Activated CD4-positive, alpha-beta memory T cell treated with anti-CD3 and anti-CD28 coated beads for 36 hours (primary cell): ENCODE measurements around the gene GPR161. TPM values are rescaled to one million over a fixed set of nuclear protein-coding genes. Genes with fewer than 3 reads are reported as not detected.
"Not testable (repeated sequence)": the region's sequence is repeated elsewhere in the genome, so short reads cannot be mapped to it uniquely, and the experiment has no call there.

ENCODE experiments used
- CTCF ChIA-PET: fragments of 350-600 bp; sonication (Branson Sonifier 250); formaldehyde crosslinking; loops from one replicate; lab custom pipeline; 2021; ENCODE audit warnings: antibody characterized with exemption, inconsistent platforms; lab: Charles Lee
- POLR2A ChIA-PET: fragments of 350-600 bp; sonication (Branson Sonifier 250); formaldehyde crosslinking; loops from one replicate; lab custom pipeline; 2021; ENCODE audit warnings: antibody characterized with exemption; lab: Charles Lee
- DNase-seq: peaks from one replicate; pipeline ENCODE4 v3.0.0-alpha.2; 2020
- H3K27ac Mint-ChIP-seq: one replicate; pipeline ENCODE4 v1.8.0; 2021; ENCODE audit warnings: mixed read lengths
- H3K27me3 Mint-ChIP-seq: one replicate; pipeline ENCODE4 v1.8.0; 2021; ENCODE audit warnings: mixed read lengths
- H3K36me3 Mint-ChIP-seq: one replicate; pipeline ENCODE4 v1.8.0; 2021; ENCODE audit warnings: mixed read lengths
- H3K4me1 Mint-ChIP-seq: one replicate; pipeline ENCODE4 v1.8.0; 2021; ENCODE audit warnings: low read depth, mixed read lengths
- H3K4me3 Mint-ChIP-seq: one replicate; pipeline ENCODE4 v1.8.0; 2021; ENCODE audit warnings: mild to moderate bottlenecking, mixed read lengths
- H3K9me3 Mint-ChIP-seq: one replicate; pipeline ENCODE4 v1.8.0; 2021; ENCODE audit warnings: mixed read lengths
- intact Hi-C: fragments of 100-400 bp; cut with micrococcal nuclease; formaldehyde crosslinking; loops from one replicate; pipeline ENCODE4 v1.15.1; 2023
- total RNA-seq, 2 experiments: library from RNA; stranded (reverse); gene quantifications; one replicate each; pipeline ENCODE4 v1.2.3, GENCODE V29; 2021

GPR161 gene
- under 1 TPM; 0.88 to 0.97 TPM for total RNA-seq

- CTCF ChIA-PET, result interaction anchor here (1.1 kb wide), 1 partner anchor 8 kb away, joined by 4 read pairs; no protein-coding TSS in a partner anchor
- peak; percentile 41 for DNase-seq
- Mint-ChIP-seq H3K4me1 (peaks cover 43% of the 10 kb centered on the region), H3K9me3 (no peaks in the 10 kb centered on the region), H3K27ac (no peak within 1 kb of the TSS), H3K4me3 (peak within 1 kb of the TSS; percentile 75), H3K27me3 (peaks cover 28% of the 10 kb centered on the region), H3K36me3 (peaks cover 2% of the 10 kb centered on the region)
- POLR2A ChIA-PET, result no interaction called here
- intact Hi-C loops, result no loop called here
Measured at GRCh38 chr1:168136709-168137514, at the start of gene GPR161. Gene GPR161, minus strand, starts transcription at chr1:168136930. Its CDS starts 32,080 bp downstream, at chr1:168104850.

- H3K27me3 Mint-ChIP-seq, H3K36me3 Mint-ChIP-seq, H3K4me3 Mint-ChIP-seq, intact Hi-C loops, H3K27ac Mint-ChIP-seq, DNase-seq, H3K9me3 Mint-ChIP-seq: not testable (repeated sequence)
- CTCF ChIA-PET, result interaction anchor here (2.8 kb wide), 1 partner anchor 54 kb away, joined by 13 read pairs; no protein-coding TSS in a partner anchor
- POLR2A ChIA-PET, result interaction anchor here (0.6 kb wide), 1 partner anchor 233 kb away, joined by 3 read pairs; no protein-coding TSS in a partner anchor
- H3K4me1 Mint-ChIP-seq, result peaks cover 11% of the 10 kb centered on the region
Measured at GRCh38 chr1:168181063-168181720, 44.5 kb upstream of the GPR161 start.

- H3K4me3 Mint-ChIP-seq, result no peak overlapping the region
- no peaks in the 10 kb centered on the region for H3K27me3 Mint-ChIP-seq
- POLR2A ChIA-PET, result interaction anchor here (1.0 to 2.5 kb wide), 3 partner anchors 46 to 49 kb away, joined by 4 to 13 read pairs (median 5); partner anchors contain the start of gene SFT2D2
- CTCF ChIA-PET, result interaction anchor here (0.8 to 2.8 kb wide), 6 partner anchors 55 to 163 kb away, joined by 3 to 13 read pairs (median 3); no protein-coding TSS in a partner anchor
- no peaks in the 10 kb centered on the region for H3K9me3 Mint-ChIP-seq
- H3K27ac Mint-ChIP-seq, result no peak overlapping the region
- intact Hi-C loops, result no loop called here
- peaks cover 6% of the 10 kb centered on the region for H3K36me3 Mint-ChIP-seq
- peak; percentile 16 for DNase-seq
- H3K4me1 Mint-ChIP-seq, result peaks cover 11% of the 10 kb centered on the region
Measured at GRCh38 chr1:168180148-168180524, 43.4 kb upstream of the GPR161 start.

- H3K4me1 Mint-ChIP-seq, result peaks cover 11% of the 10 kb centered on the region
- no peak for DNase-seq
- CTCF ChIA-PET, result interaction anchor here (0.8 to 2.8 kb wide), 6 partner anchors 56 to 164 kb away, joined by 3 to 13 read pairs (median 3); no protein-coding TSS in a partner anchor
- no peaks in the 10 kb centered on the region for H3K27me3 Mint-ChIP-seq
- intact Hi-C loops, result loop anchor here (1.0 to 2.0 kb wide), 3 partner anchors 141 to 465 kb away; no protein-coding TSS in a partner anchor
- peaks cover 2% of the 10 kb centered on the region for H3K36me3 Mint-ChIP-seq
- H3K4me3 Mint-ChIP-seq, result no peak overlapping the region
- POLR2A ChIA-PET, result interaction anchor here (0.9 to 2.5 kb wide), 4 partner anchors 46 to 54 kb away, joined by 3 to 13 read pairs (median 4); partner anchors contain the start of gene SFT2D2
- no peak overlapping the region for H3K27ac Mint-ChIP-seq
- no peaks in the 10 kb centered on the region for H3K9me3 Mint-ChIP-seq
Measured at GRCh38 chr1:168179438-168180147, 42.9 kb upstream of the GPR161 start.

- intact Hi-C loops, result loop anchor here (1.0 to 2.0 kb wide), 7 partner anchors 41 to 464 kb away; partner anchors contain the start of gene DCAF6
- peaks cover 1% of the 10 kb centered on the region for H3K36me3 Mint-ChIP-seq
- no peaks in the 10 kb centered on the region for H3K27me3 Mint-ChIP-seq
- H3K27ac Mint-ChIP-seq, result no peak within 1 kb of the TSS
- DNase-seq, result peak; percentile 96
- no peak within 1 kb of the TSS for H3K4me3 Mint-ChIP-seq
- H3K9me3 Mint-ChIP-seq, result no peaks in the 10 kb centered on the region
- H3K4me1 Mint-ChIP-seq, result peaks cover 10% of the 10 kb centered on the region
- ChIA-PET POLR2A (interaction anchor here (0.9 to 2.5 kb wide), 3 partner anchors 47 to 55 kb away, joined by 3 to 13 read pairs (median 5); partner anchors contain the start of gene SFT2D2), CTCF (interaction anchor here (0.7 to 2.8 kb wide), 2 partner anchors 56 to 162 kb away, joined by 3 to 13 read pairs; no protein-coding TSS in a partner anchor)
Measured at GRCh38 chr1:168178638-168179437, 42.1 kb upstream of the GPR161 start, which contains the start of gene TIPRL. Gene TIPRL, plus strand, starts transcription at chr1:168178962. Its CDS starts 116 bp downstream, at chr1:168179078.

- no peaks in the 10 kb centered on the region for H3K9me3 Mint-ChIP-seq
- POLR2A ChIA-PET, result interaction anchor here (0.9 to 2.5 kb wide), 3 partner anchors 48 to 55 kb away, joined by 3 to 13 read pairs (median 3); partner anchors contain the start of gene SFT2D2
Measured at GRCh38 chr1:168178227-168178637, 41.5 kb upstream of the GPR161 start.

GRCh38 chr1:168172250-168172915 is 35.7 kb upstream of the GPR161 start:
- ChIA-PET CTCF (interaction anchor here (1.5 kb wide), 1 partner anchor 27 kb away, joined by 5 read pairs; no protein-coding TSS in a partner anchor), POLR2A (no interaction called here)
- H3K36me3 Mint-ChIP-seq, result no peaks in the 10 kb centered on the region
- no peak overlapping the region for H3K27ac Mint-ChIP-seq
- H3K9me3 Mint-ChIP-seq, result no peaks in the 10 kb centered on the region
- no peak for DNase-seq
- H3K4me1 Mint-ChIP-seq, result no peaks in the 10 kb centered on the region
- H3K4me3 Mint-ChIP-seq, result no peak overlapping the region
- H3K27me3 Mint-ChIP-seq, result peaks cover 2% of the 10 kb centered on the region
- intact Hi-C loops, result no loop called here

More at GRCh38 chr1:168178227-168178637, 41.5 kb upstream of the GPR161 start:
- Mint-ChIP-seq H3K36me3 (no peaks in the 10 kb centered on the region), H3K27ac (no peak overlapping the region), H3K4me3 (no peak overlapping the region), H3K4me1 (peaks cover 8% of the 10 kb centered on the region), H3K27me3 (peaks cover 2% of the 10 kb centered on the region)
- CTCF ChIA-PET, result interaction anchor here (0.7 kb wide), 1 partner anchor 163 kb away, joined by 3 read pairs; no protein-coding TSS in a partner anchor
- intact Hi-C loops, result loop anchor here (1.0 to 2.0 kb wide), 6 partner anchors 40 to 463 kb away; partner anchors contain the start of gene DCAF6
- DNase-seq, result no peak

GRCh38 chr1:168170564-168171508 is 34.1 kb upstream of the GPR161 start:
- no peak overlapping the region for H3K4me3 Mint-ChIP-seq
- no peak overlapping the region for H3K27ac Mint-ChIP-seq
- intact Hi-C loops, result no loop called here
- peaks cover 2% of the 10 kb centered on the region for H3K27me3 Mint-ChIP-seq
- H3K36me3 Mint-ChIP-seq, result no peaks in the 10 kb centered on the region
- ChIA-PET CTCF (interaction anchor here (1.5 kb wide), 1 partner anchor 9 kb away, joined by 4 read pairs; no protein-coding TSS in a partner anchor), POLR2A (no interaction called here)
- H3K4me1 Mint-ChIP-seq, result no peaks in the 10 kb centered on the region
- no peak for DNase-seq
- no peaks in the 10 kb centered on the region for H3K9me3 Mint-ChIP-seq

GRCh38 chr1:168167806-168168205 is 31.1 kb upstream of the GPR161 start:
- peaks cover 1% of the 10 kb centered on the region for H3K27me3 Mint-ChIP-seq
- H3K9me3 Mint-ChIP-seq, result no peaks in the 10 kb centered on the region
- no peak overlapping the region for H3K4me3 Mint-ChIP-seq
- no peaks in the 10 kb centered on the region for H3K36me3 Mint-ChIP-seq
- CTCF ChIA-PET, result interaction anchor here (0.8 to 1.9 kb wide), 3 partner anchors 22 to 82 kb away, joined by 3 to 5 read pairs (median 4); no protein-coding TSS in a partner anchor
- H3K4me1 Mint-ChIP-seq, result no peaks in the 10 kb centered on the region
- intact Hi-C loops, result no loop called here
- DNase-seq, result no peak
- POLR2A ChIA-PET, result no interaction called here
- H3K27ac Mint-ChIP-seq, result no peak overlapping the region
